ENCODE measurements around the gene RFPL3. TPM values are rescaled to one million over a fixed set of nuclear protein-coding genes. Genes with fewer than 3 reads are reported as not detected.
"Not testable (repeated sequence)": the region's sequence is repeated elsewhere in the genome, so short reads cannot be mapped to it uniquely, and the experiment has no call there.

The RFPL3 gene
- total and polyA plus RNA-seq, 2 donors (not counting 3 experiments of a cell fraction or from before 2014, with no cell fraction given) = not detected

- no peak overlapping the region for H3K9ac ChIP-seq (replicated peaks; ENCODE audit: extremely low read depth, insufficient read depth, low read length)
- FAIRE-seq (no peak), DNase-seq (ENCODE audit: low read depth, low spot score) (no peak)
- H3K4me1 ChIP-seq (ENCODE audit: control insufficient read depth, extremely low read depth, insufficient read depth, low read length) = peaks cover 5% of the 10 kb centered on the region
- H3K9me1 ChIP-seq (replicated peaks; ENCODE audit: control insufficient read depth, extremely low read depth, insufficient read depth, low read length) = no peaks in the 10 kb centered on the region
- H3K4me2 ChIP-seq (ENCODE audit: insufficient read depth, low read length) = no peak overlapping the region
- TF ChIP-seq EZH2 (IDR thresholded peaks at IDR 0.05; ENCODE audit: borderline replicate concordance, low read depth, low read length, severe bottlenecking) (no peak), MYC (IDR thresholded peaks at IDR 0.05; ENCODE audit: low read depth, low read length) (no peak), FOS (IDR thresholded peaks at IDR 0.05; ENCODE audit: borderline replicate concordance, insufficient read depth, low read length) (no peak), CTCF (IDR thresholded peaks at IDR 0.05; ENCODE audit: extremely low read depth in 1 of 2, insufficient read depth in 1 of 2, low read depth in 1 of 2, low read length in 2 of 2) (no peak), GATA2 (IDR thresholded peaks at IDR 0.05; ENCODE audit: insufficient read depth, insufficient read length, low read depth, low read length) (no peak), JUN (IDR thresholded peaks at IDR 0.05; ENCODE audit: borderline replicate concordance, insufficient read depth, insufficient read length, low read depth) (no peak), MAX (IDR thresholded peaks at IDR 0.05; ENCODE audit: insufficient read depth, insufficient read length) (no peak), POLR2A (IDR thresholded peaks at IDR 0.05; ENCODE audit: low read depth, low read length) (no peak), POLR2AphosphoS5 (IDR thresholded peaks at IDR 0.05; ENCODE audit: insufficient read depth, low read depth, low read length) (no peak)
- H3K27ac ChIP-seq (ENCODE audit: insufficient read depth, low read depth, low read length) = no peak overlapping the region
- BruUV-seq (replicated peaks) = no TSS peak
- no peak overlapping the region for H2AFZ ChIP-seq (ENCODE audit: low read depth, low read length)
- intact Hi-C loops (cut with micrococcal nuclease) = no loop called here
- H4K20me1 ChIP-seq (replicated peaks; ENCODE audit: control insufficient read depth, extremely low read depth, insufficient read depth, low read length) = no peaks in the 10 kb centered on the region
- no peaks in the 10 kb centered on the region for H3K36me3 ChIP-seq (ENCODE audit: control insufficient read depth in 2 of 2, extremely low read depth in 1 of 2, insufficient read depth in 2 of 2, low read length in 2 of 2)
- H3K79me2 ChIP-seq (ENCODE audit: control insufficient read depth, insufficient read depth, low read length) = peaks cover 21% of the 10 kb centered on the region
- POLR2A ChIA-PET = no interaction called here
- H3K27me3 ChIP-seq (ENCODE audit: control insufficient read depth in 2 of 2, insufficient read depth in 2 of 2, low read length in 2 of 2) = no peaks in the 10 kb centered on the region
- dilution Hi-C loops (cut with MboI; ENCODE audit: extremely low pct_ligation_motif_present, low sequenced_read_pairs) = no loop called here
- no peak overlapping the region for H3K4me3 ChIP-seq (replicated peaks in 1 of 3; ENCODE audit: insufficient read depth in 1 of 3, low read depth in 1 of 3, low read length in 3 of 3)
- no peaks in the 10 kb centered on the region for H3K9me3 ChIP-seq (replicated peaks; ENCODE audit: control insufficient read depth, insufficient read depth, low read length)
- CTCF ChIA-PET = no interaction called here
Measured at GRCh38 chr22:32355760-32356159, 1.9 kb upstream of the RFPL3 start.

- H2AFZ ChIP-seq (ENCODE audit: low read depth, low read length); FAIRE-seq; CTCF ChIA-PET; intact Hi-C loops (cut with micrococcal nuclease); H3K4me2 ChIP-seq (ENCODE audit: insufficient read depth, low read length); H3K36me3 ChIP-seq (ENCODE audit: control insufficient read depth in 2 of 2, extremely low read depth in 1 of 2, insufficient read depth in 2 of 2, low read length in 2 of 2); H3K9me1 ChIP-seq (replicated peaks; ENCODE audit: control insufficient read depth, extremely low read depth, insufficient read depth, low read length); H3K4me1 ChIP-seq (ENCODE audit: control insufficient read depth, extremely low read depth, insufficient read depth, low read length); dilution Hi-C loops (cut with MboI; ENCODE audit: extremely low pct_ligation_motif_present, low sequenced_read_pairs); H3K4me3 ChIP-seq (replicated peaks in 1 of 3; ENCODE audit: insufficient read depth in 1 of 3, low read depth in 1 of 3, low read length in 3 of 3); H3K79me2 ChIP-seq (ENCODE audit: control insufficient read depth, insufficient read depth, low read length); DNase-seq (ENCODE audit: low read depth, low spot score); H3K9ac ChIP-seq (replicated peaks; ENCODE audit: extremely low read depth, insufficient read depth, low read length); H3K27ac ChIP-seq (ENCODE audit: insufficient read depth, low read depth, low read length); H3K9me3 ChIP-seq (replicated peaks; ENCODE audit: control insufficient read depth, insufficient read depth, low read length); H4K20me1 ChIP-seq (replicated peaks; ENCODE audit: control insufficient read depth, extremely low read depth, insufficient read depth, low read length); POLR2A ChIA-PET; BruUV-seq (replicated peaks): not testable (repeated sequence)
- H3K27me3 ChIP-seq (ENCODE audit: control insufficient read depth in 2 of 2, insufficient read depth in 2 of 2, low read length in 2 of 2) = peaks cover 4 to 12% of the 10 kb centered on the region in 2 experiments
Measured at GRCh38 chr22:32360096-32360495, 2.4 kb downstream of the RFPL3 start.

All from endothelial cell of umbilical vein (primary cell).